IMR-90 (cell line): ENCODE measurements around the gene TMEM52. TPM values are rescaled to one million over a fixed set of nuclear protein-coding genes. Genes with fewer than 3 reads are reported as not detected.
"Not testable (repeated sequence)": the region's sequence is repeated elsewhere in the genome, so short reads cannot be mapped to it uniquely, and the experiment has no call there.

Experiments
- ATAC-seq: fragments of 200-7000 bp; cut with Tn5 transposase; 2 replicates; pipeline ENCODE4 v1.9.1; 2020; ENCODE audit warnings: low read depth, mild to moderate bottlenecking, moderate library complexity
- BruUV-seq: library from RNA; stranded (reverse); fragments of 400-500 nt; replicated peaks from 2 replicates; lab custom pipeline; 2021; lab: Mats Ljungman, UMichigan
- CTCF ChIA-PET: fragments of 300-600 bp; formaldehyde crosslinking; extraction: SDS; loops from one replicate; lab custom pipeline; 2021; ENCODE audit warnings: antibody characterized with exemption; lab: Yijun Ruan, JAX
- POLR2A ChIA-PET: fragments of 300-600 bp; sonication (Branson Sonifier 250); formaldehyde crosslinking; loops from one replicate; lab custom pipeline; 2022; ENCODE audit warnings: antibody characterized with exemption; ENCODE audit not compliant: unreplicated experiment; lab: Charles Lee
- DNase-seq: peaks from one replicate; pipeline ENCODE4 v3.0.0; 2013
- H2AFZ ChIP-seq: replicated peaks from 2 replicates; pipeline ENCODE3; 2013; ENCODE audit warnings: low read length, mild to moderate bottlenecking; ENCODE audit not compliant: poor library complexity
- H2AK5ac ChIP-seq: 2 replicates; pipeline ENCODE4 v1.6.1; 2013; ENCODE audit warnings: low read depth, low read length, inconsistent platforms
- H2AK9ac ChIP-seq: replicated peaks from 2 replicates; pipeline ENCODE3; 2013; ENCODE audit warnings: mild to moderate bottlenecking, low read depth, low read length, moderate library complexity; ENCODE audit not compliant: poor library complexity
- H2BK120ac ChIP-seq: 2 replicates; pipeline ENCODE4 v1.6.1; 2013; ENCODE audit warnings: low read depth, low read length, inconsistent platforms
- H2BK15ac ChIP-seq: 3 replicates; pipeline ENCODE4 v1.6.1; 2013; ENCODE audit warnings: low read depth, low read length, inconsistent platforms
- H2BK20ac ChIP-seq: 2 replicates; pipeline ENCODE4 v1.6.1; 2013; ENCODE audit warnings: low read depth, mild to moderate bottlenecking, inconsistent platforms, low read length, moderate library complexity
- H2BK5ac ChIP-seq: 2 replicates; pipeline ENCODE4 v1.6.1; 2013; ENCODE audit warnings: mild to moderate bottlenecking, low read depth, low read length, inconsistent platforms; ENCODE audit not compliant: poor library complexity, severe bottlenecking
- H3K14ac ChIP-seq: replicated peaks from 2 replicates; pipeline ENCODE4 v1.6.1; 2013; ENCODE audit warnings: low read depth, low read length, inconsistent platforms
- H3K18ac ChIP-seq: 2 replicates; pipeline ENCODE4 v1.6.1; 2013; ENCODE audit warnings: low read depth, low read length, control low read depth
- H3K23ac ChIP-seq: 2 replicates; pipeline ENCODE4 v1.6.1; 2013; ENCODE audit warnings: low read depth, low read length, inconsistent platforms
- H3K27ac ChIP-seq: 2 replicates; pipeline ENCODE4 v1.5.1; 2013; ENCODE audit warnings: mild to moderate bottlenecking, control low read depth, low read length; ENCODE audit not compliant: insufficient read depth
- H3K27me3 ChIP-seq: 2 replicates; pipeline ENCODE4 v1.6.1; 2013; ENCODE audit warnings: low read length; ENCODE audit not compliant: control insufficient read depth, insufficient read depth
- H3K36me3 ChIP-seq: 2 replicates; pipeline ENCODE4 v1.6.1; 2013; ENCODE audit warnings: low read length, mixed read lengths; ENCODE audit not compliant: control insufficient read depth, insufficient read depth
- H3K4ac ChIP-seq: 2 replicates; pipeline ENCODE4 v1.6.1; 2013; ENCODE audit warnings: low read depth, low read length, inconsistent platforms
- H3K4me1 ChIP-seq: 2 replicates; pipeline ENCODE4 v1.6.1; 2013; ENCODE audit warnings: low read length, mixed read lengths; ENCODE audit not compliant: control insufficient read depth, insufficient read depth
- H3K4me2 ChIP-seq: 2 replicates; pipeline ENCODE4 v1.6.1; 2013; ENCODE audit warnings: low read depth, mild to moderate bottlenecking, control low read depth, low read length, moderate library complexity
- H3K4me3 ChIP-seq: 2 replicates; pipeline ENCODE4 v1.5.1; 2013; ENCODE audit warnings: low read depth, mild to moderate bottlenecking, control low read depth, low read length, moderate library complexity; ENCODE audit not compliant: insufficient read depth
- H3K56ac ChIP-seq: 2 replicates; pipeline ENCODE4 v1.6.1; 2013; ENCODE audit warnings: low read length, inconsistent platforms; ENCODE audit not compliant: insufficient read depth; ENCODE audit errors: extremely low read depth
- H3K79me1 ChIP-seq, 2 experiments: 2 replicates each; pipeline ENCODE4 v1.6.1; 2013; ENCODE audit warnings: low read length in 2 of 2, inconsistent platforms in 1 of 2, low read depth in 1 of 2
- H3K9ac ChIP-seq: 2 replicates; pipeline ENCODE4 v1.6.1; 2013; ENCODE audit warnings: low read depth, low read length, control low read depth
- H3K9me1 ChIP-seq: 2 replicates; pipeline ENCODE4 v1.6.1; 2013; ENCODE audit warnings: low read length, inconsistent platforms; ENCODE audit not compliant: insufficient read depth
- H3K9me3 ChIP-seq: 2 replicates; pipeline ENCODE4 v1.6.1; 2013; ENCODE audit warnings: low read length; ENCODE audit not compliant: control insufficient read depth, insufficient read depth
- H4K20me1 ChIP-seq: 2 replicates; pipeline ENCODE4 v1.6.1; 2013; ENCODE audit warnings: low read length, inconsistent platforms; ENCODE audit not compliant: insufficient read depth
- H4K5ac ChIP-seq: 2 replicates; pipeline ENCODE4 v1.6.1; 2013; ENCODE audit warnings: mild to moderate bottlenecking, low read depth, low read length, control low read depth
- H4K8ac ChIP-seq, 2 experiments: 2 replicates each; pipeline ENCODE4 v1.6.1; 2013; ENCODE audit warnings: low read depth in 2 of 2, low read length in 2 of 2, control low read depth in 1 of 2, inconsistent platforms in 1 of 2
- H4K91ac ChIP-seq: 2 replicates; pipeline ENCODE4 v1.6.1; 2013; ENCODE audit warnings: low read depth, low read length, inconsistent platforms; ENCODE audit not compliant: insufficient read depth
- CHD1 ChIP-seq: IDR thresholded peaks from 2 replicates; pipeline ENCODE4 v1.6.1; 2012; ENCODE audit warnings: low read depth, low read length, improper control_type of control experiment
- RAD21 ChIP-seq: IDR thresholded peaks from 2 replicates; pipeline ENCODE4 v1.6.1; 2012; ENCODE audit warnings: low read length, improper control_type of control experiment
- RFX5 ChIP-seq: IDR thresholded peaks from 2 replicates; pipeline ENCODE4 v1.8.0; 2012; ENCODE audit warnings: low read depth, mild to moderate bottlenecking, low read length, moderate library complexity
- WGBS, 2 experiments: methylation state at CpG; one replicate each; pipeline versions ENCODE4 v1.1.5 to v1.1.7; 2013; ENCODE audit warnings: missing lambda C conversion rate in 2 of 2; ENCODE audit not compliant: insufficient read length in 1 of 2; ENCODE audit errors: extremely low coverage in 2 of 2; 5-methylcytosine and 5-hydroxymethylcytosine counted together
- dilution Hi-C: fragments of 300-500 bp; cut with HindIII; formaldehyde crosslinking; loops from one replicate; pipeline ENCODE4 v1.14.3; 2018; ENCODE audit warnings: low sequenced_read_pairs; ENCODE audit not compliant: unreplicated experiment
- in situ Hi-C: fragments of 300-500 bp; cut with MboI; formaldehyde crosslinking; loops from 3 replicates; pipeline ENCODE4 v1.14.3; 2019; ENCODE audit warnings: low sequenced_read_pairs, inconsistent platforms, mixed read lengths
- intact Hi-C: fragments of 100-400 bp; cut with micrococcal nuclease; formaldehyde crosslinking; loops from 2 replicates; pipeline ENCODE4 v1.10.0; 2022
- polyA plus RNA-seq, 3 experiments: library from polyadenylated mRNA; depleted of rRNA; stranded (reverse); fragments of >200 nt; gene quantifications; 2 replicates each; pipeline ENCODE4 v1.2.3, GENCODE V29; 2012; ENCODE audit warnings: low replicate concordance in 1 of 3
- total RNA-seq: library from RNA; depleted of rRNA; stranded (reverse); fragments of >200 nt; gene quantifications from 2 replicates; pipeline ENCODE4 v1.2.3, GENCODE V29; 2012
- TF ChIP-seq, protein P1 (sequence below): conservative IDR thresholded peaks from 2 replicates; pipeline ENCODE4 v1.5.1; 2012; ENCODE audit warnings: mild to moderate bottlenecking, low read depth, low read length, improper control_type of control experiment
- TF ChIP-seq, protein P2 (sequence below): fragments of 150-350 bp; IDR thresholded peaks from 2 replicates; pipeline ENCODE4 v1.6.1; 2016; ENCODE audit warnings: low read depth, mild to moderate bottlenecking, low read length, moderate library complexity, borderline replicate concordance

TMEM52 gene
- total and polyA plus RNA-seq, 2 of the 4 experiments (the other 2 are of a cell fraction) = 0.54 to 1.3 TPM

- ChIA-PET CTCF (no interaction called here), POLR2A (no interaction called here)
- Histone ChIP-seq H2AK5ac (no peak overlapping the region), H3K79me1 (no peaks in the 10 kb centered on the region), H2BK5ac (no peak overlapping the region), H3K27ac (no peak overlapping the region), H3K9me3 (no peaks in the 10 kb centered on the region), H2BK120ac (no peak overlapping the region), H3K27me3 (peaks cover 13% of the 10 kb centered on the region), H4K5ac (no peak overlapping the region), H3K14ac (no peak overlapping the region), H3K18ac (no peak overlapping the region), H3K4me2 (no peak overlapping the region), H3K23ac (no peak overlapping the region), H3K4me1 (no peaks in the 10 kb centered on the region), H2AK9ac (no peak overlapping the region), H3K4ac (no peak overlapping the region), H3K4me3 (no peak overlapping the region), H4K91ac (no peak overlapping the region), H2BK20ac (no peak overlapping the region), H2AFZ (no peak overlapping the region), H4K20me1 (no peaks in the 10 kb centered on the region), H2BK15ac (no peak overlapping the region), H4K8ac (no peak overlapping the region), H3K36me3 (no peaks in the 10 kb centered on the region), H3K56ac (no peak overlapping the region), H3K9me1 (peaks cover 4% of the 10 kb centered on the region; the same call in 1 of the 2 replicates), H3K9ac (no peak overlapping the region)
- no peak for DNase-seq
- WGBS, 2 experiments = 56% methylated on average over 9 of the region's 15 CpGs; no CpG with 5 or more reads in 1 of the 2 experiments
- TF ChIP-seq, protein P1, sequence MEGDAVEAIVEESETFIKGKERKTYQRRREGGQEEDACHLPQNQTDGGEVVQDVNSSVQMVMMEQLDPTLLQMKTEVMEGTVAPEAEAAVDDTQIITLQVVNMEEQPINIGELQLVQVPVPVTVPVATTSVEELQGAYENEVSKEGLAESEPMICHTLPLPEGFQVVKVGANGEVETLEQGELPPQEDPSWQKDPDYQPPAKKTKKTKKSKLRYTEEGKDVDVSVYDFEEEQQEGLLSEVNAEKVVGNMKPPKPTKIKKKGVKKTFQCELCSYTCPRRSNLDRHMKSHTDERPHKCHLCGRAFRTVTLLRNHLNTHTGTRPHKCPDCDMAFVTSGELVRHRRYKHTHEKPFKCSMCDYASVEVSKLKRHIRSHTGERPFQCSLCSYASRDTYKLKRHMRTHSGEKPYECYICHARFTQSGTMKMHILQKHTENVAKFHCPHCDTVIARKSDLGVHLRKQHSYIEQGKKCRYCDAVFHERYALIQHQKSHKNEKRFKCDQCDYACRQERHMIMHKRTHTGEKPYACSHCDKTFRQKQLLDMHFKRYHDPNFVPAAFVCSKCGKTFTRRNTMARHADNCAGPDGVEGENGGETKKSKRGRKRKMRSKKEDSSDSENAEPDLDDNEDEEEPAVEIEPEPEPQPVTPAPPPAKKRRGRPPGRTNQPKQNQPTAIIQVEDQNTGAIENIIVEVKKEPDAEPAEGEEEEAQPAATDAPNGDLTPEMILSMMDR = no peak
- TF ChIP-seq, protein P2, sequence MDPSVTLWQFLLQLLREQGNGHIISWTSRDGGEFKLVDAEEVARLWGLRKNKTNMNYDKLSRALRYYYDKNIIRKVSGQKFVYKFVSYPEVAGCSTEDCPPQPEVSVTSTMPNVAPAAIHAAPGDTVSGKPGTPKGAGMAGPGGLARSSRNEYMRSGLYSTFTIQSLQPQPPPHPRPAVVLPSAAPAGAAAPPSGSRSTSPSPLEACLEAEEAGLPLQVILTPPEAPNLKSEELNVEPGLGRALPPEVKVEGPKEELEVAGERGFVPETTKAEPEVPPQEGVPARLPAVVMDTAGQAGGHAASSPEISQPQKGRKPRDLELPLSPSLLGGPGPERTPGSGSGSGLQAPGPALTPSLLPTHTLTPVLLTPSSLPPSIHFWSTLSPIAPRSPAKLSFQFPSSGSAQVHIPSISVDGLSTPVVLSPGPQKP = no peak
- no peak for TF ChIP-seq RAD21
- no peak for TF ChIP-seq CHD1
- TF ChIP-seq RFX5 = no peak
- in situ Hi-C loops (no loop called here), dilution Hi-C loops (no loop called here), intact Hi-C loops (no loop called here)
- no TSS peak for BruUV-seq
- ATAC-seq = no peak
Measured at GRCh38 chr1:1937061-1937460, 18.0 kb upstream of the TMEM52 start.

- ATAC-seq, H2BK120ac ChIP-seq, H3K36me3 ChIP-seq, DNase-seq, H2BK15ac ChIP-seq, CTCF ChIA-PET, H3K4ac ChIP-seq, H2AK9ac ChIP-seq, H4K91ac ChIP-seq, H3K9ac ChIP-seq, H3K56ac ChIP-seq, H3K23ac ChIP-seq, H4K8ac ChIP-seq, H4K20me1 ChIP-seq, H3K27ac ChIP-seq, in situ Hi-C loops, H3K14ac ChIP-seq, H3K9me1 ChIP-seq, intact Hi-C loops, H2AFZ ChIP-seq, H3K4me1 ChIP-seq, H2AK5ac ChIP-seq, H3K79me1 ChIP-seq, H2BK5ac ChIP-seq, H2BK20ac ChIP-seq, dilution Hi-C loops, H3K18ac ChIP-seq, H3K9me3 ChIP-seq, H4K5ac ChIP-seq, H3K4me2 ChIP-seq, BruUV-seq, H3K27me3 ChIP-seq, H3K4me3 ChIP-seq, POLR2A ChIA-PET: not testable (repeated sequence)
- no CpG with 5 or more reads among the region's 21 CpGs for WGBS, 2 experiments
Measured at GRCh38 chr1:1934848-1935247, 15.8 kb upstream of the TMEM52 start.
